Stimulated activated CD4-positive, alpha-beta T cell treated with anti-CD3 and anti-CD28 coated beads, Interleukin-12 subunit alpha, Interleukin-12 subunit beta, amount 100 ng/mL, for 24 hours (primary cell): ENCODE data around the gene HELB.

Experiments used
- DNase-seq, 2 experiments: peaks; one replicate each; pipeline ENCODE4 v3.0.0-alpha.2; 2020; ENCODE audit warnings: low read depth in 2 of 2

Gene HELB

DNA sequence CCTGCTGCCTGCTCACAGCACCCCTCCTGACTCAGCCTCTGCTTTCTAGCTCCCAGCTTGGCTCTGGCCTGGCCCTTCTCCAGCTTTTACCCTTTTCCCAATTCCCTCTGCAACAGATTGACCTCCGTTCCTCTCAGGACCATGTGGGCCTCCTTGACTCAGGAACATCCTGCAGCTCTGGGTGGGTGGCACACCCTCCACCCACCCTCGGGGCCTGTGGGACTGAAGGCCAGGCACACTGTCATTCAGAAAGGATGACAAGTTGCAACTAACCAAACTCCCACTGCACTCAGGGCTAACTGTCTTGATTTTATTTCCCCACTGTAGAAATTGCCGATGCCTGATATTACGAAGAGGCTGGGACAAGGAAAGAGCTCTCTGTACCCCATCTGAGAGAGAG lies 59.4 kb downstream of the HELB start:
- DNase-seq, result no peak

DNA sequence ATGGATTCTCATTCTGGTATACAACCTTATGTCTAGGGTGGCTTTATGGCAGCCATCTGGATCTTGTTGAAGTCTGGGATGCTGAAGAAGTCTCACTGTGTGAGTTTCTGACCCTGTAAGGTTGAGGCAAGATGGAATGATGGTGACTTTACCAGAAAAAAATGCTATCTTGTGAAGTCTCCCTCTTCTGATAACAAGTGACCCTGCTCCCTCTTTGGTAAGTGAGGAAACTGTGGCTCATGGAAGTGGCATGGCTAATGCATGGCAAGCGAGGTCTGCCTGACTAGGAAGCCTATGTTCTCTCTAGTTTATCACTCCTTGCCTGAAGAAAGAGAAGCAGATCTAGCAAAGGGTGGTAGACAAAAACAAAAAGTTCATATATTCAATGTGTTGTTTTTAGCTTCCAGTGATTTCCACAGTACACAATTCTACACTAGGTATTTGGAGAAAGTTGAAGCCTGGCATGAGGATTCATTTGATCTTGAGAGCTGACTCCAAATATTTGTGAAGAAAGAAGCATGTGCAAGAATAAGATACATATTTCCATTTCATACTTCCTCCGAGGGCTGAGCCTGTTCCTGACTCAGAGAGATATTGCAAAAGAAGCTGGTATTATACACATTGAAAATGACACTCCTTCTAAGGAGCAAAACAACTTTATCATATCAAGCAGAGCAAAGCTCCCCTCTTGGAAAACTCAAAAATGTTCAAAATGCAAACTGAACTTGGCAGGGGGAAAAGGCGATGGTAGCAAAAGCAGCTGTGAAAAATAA lies 63.6 kb downstream of the HELB start:
- DNase-seq, result no peak

DNA sequence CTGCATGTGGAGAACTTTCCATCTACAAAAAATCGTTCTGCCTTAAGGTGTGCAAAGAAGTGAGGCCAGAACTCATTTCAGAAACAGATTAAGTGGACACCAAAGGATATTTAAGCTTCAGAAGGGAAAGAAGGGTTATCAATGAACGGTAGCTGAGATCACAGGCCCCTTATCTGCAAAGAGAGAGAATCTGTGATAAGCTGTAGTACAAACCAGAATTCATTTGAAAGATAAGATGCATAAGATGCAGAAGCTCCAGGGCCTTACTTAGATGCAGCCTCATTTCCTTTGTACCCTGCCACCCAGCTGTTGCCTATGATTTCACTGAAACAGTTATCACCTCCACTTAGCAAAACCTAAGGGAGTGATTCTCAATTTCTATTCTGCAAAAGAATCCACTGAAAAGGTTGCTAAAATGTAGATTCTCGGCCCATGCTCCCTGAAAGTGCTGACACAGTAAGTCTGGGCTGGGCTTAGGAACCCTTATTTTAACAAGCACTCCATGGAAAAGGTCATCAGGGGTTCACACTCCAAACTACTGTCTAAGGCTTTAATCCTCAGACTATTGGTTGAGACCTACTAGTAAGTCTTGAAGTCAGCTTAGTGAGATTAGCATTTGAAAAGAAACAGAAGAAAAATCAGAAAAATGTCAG lies 64.8 kb downstream of the HELB start:
- no peak for DNase-seq

DNA sequence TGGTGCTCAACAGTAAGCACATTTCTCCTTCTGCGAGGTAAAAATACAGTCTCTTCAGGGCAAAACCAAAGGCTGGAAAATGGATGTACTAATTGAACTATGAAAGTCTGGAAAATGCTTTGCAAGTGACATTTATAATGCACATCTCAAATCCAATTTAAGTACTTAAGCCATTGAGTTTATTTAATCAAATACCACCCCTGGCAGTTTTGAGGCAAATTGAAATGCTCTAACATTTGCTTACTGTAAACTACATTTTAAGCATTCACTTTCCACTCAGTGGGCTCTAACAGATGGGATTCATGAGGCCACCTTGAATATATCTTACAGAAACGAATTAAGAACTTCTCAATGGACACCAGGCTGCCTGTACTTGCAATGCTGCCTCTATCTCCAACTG lies 69.7 kb downstream of the HELB start:
- no peak for DNase-seq

DNA sequence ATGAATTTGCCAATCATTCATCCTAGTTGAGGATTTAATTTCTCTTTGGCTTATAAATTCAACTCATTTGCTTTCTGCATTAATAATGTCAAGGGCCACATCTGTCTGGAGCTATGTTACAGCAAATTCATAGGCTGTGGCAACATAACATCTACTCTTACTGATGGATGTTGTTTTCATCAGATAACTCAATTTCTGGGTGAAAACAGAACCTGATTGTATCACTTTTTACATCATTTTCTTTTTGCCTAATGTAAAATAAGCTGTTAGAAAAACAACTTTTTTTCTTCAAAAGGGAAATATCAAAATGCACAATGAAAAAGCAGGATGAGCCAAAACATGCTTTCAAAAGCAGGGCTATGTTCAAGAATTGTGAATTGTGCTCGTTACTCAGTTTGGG lies 73.3 kb downstream of the HELB start:
- DNase-seq, result no peak

DNA sequence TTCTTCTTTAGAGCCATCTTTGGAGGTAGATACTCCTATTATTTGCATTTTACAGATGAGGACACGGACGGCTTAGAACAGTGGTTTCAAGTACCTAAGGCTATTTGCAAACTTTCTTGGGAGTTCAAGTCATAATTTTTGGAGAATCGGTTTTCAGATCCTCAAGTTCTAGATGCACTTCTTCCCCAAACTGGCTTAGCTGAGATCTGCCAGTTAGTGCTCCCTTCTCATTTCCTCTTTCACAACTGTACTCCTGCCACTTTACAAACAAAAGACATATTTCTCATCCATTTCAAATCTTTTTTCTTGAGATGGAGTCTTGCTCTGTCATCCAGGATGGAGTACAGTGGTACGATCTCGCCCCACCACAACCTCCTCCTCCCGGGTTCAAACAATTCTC lies 77.3 kb downstream of the HELB start:
- no peak for DNase-seq

DNA sequence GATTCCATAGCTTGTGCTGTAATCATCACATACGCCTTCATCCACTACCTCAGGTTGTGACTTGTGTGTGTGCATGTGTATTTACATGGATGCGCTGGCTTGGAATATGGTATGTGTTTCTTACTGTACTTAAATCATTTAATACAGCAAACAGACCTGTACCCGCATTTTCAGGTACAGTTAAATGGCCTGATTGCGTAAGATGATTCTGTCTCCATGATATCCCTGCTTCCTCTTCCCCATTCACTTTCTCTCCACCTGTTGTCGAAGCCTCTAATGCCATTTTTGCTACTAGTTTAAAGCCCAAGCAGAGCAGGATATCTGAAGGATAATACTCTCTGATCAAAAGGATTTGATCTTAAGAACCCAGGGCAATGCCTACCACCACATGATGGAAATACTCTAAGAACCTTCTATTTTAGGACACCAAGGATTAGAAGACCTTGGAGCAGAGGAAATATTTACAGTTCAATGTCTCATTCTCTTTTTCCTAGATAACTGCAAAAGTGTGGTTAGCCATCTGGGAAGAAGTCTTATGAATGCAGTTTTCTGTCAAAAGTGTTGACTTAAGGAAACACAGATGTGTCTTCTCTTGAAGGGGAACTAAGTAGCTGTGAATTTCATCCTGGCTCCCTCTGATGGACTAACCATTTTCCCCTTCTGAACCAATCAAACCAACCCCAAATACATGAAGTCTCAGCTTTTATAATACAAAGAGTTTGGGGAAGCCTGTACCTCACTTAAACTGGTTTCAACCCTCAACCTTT lies 78.7 kb downstream of the HELB start:
- no peak for DNase-seq

DNA sequence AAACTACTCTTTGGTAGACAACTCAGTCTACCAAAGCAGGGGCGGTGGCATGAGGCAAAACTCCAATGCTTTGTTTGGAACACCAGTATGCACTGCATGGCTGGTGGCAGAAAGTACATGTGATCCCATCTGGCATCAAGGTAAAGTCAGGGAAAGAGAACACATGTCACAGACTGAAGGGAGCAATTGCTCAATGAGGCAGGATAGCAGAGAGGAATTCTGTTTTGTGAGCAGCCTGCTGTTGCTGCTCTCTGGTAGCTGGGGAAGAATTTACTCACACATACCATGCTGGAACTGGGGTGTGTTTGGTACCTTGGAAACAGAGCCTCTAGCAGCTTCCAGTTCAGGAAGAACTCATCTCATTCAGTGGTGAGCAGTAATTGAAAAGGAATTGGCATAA lies 84.8 kb downstream of the HELB start:
- DNase-seq, result no peak
